ENCODE measurements around the gene DENND4A.
A peak's percentile ranks its signal among the peaks of the same experiment; 100 is the strongest.

Gene DENND4A

GRCh38 chr15:65610871-65611718 is 181.0 kb downstream of the DENND4A start, which contains the start of gene INTS14 (continued):
- TF ChIP-seq ZNF26 (tag by site-specific recombination; IDR thresholded peaks at IDR 0.05) (no peak), ZNF138 (tag by site-specific recombination; IDR thresholded peaks at IDR 0.05; ENCODE audit: borderline replicate concordance) (0 out of 2 replicates have a peak, but pooled peaks have one; percentile 58), PRDM4 (tag by site-specific recombination; IDR thresholded peaks at IDR 0.05) (peak; percentile 81), GLIS1 (tag by site-specific recombination; IDR thresholded peaks at IDR 0.05) (peak; percentile 60), ZNF426 (tag by site-specific recombination; IDR thresholded peaks at IDR 0.05) (no peak), ZBTB11 (tag by site-specific recombination; conservative IDR thresholded peaks at IDR 0.05; ENCODE audit: low read depth) (peak; percentile 100), TRIM28 (IDR thresholded peaks at IDR 0.05; ENCODE audit: borderline replicate concordance, low read length) (peak; percentile 89; the same call in 1 of the 2 replicates), ZBTB6 (tag by site-specific recombination; IDR thresholded peaks at IDR 0.05) (peak; percentile 70), ZNF626 (tag by site-specific recombination; IDR thresholded peaks at IDR 0.05) (no peak), PRDM6 (tag by site-specific recombination; IDR thresholded peaks at IDR 0.05) (peak; percentile 54; the same call in 1 of the 2 replicates), ZNF571 (tag by site-specific recombination; IDR thresholded peaks at IDR 0.05) (no peak), ZNF518A (tag by site-specific recombination; conservative IDR thresholded peaks at IDR 0.05; ENCODE audit: low read depth) (peak; percentile 91), KLF7 (tag by site-specific recombination; IDR thresholded peaks at IDR 0.05; ENCODE audit: borderline replicate concordance) (peak; percentile 94; the same call in 1 of the 2 replicates), SP3 (tag by site-specific recombination; IDR thresholded peaks at IDR 0.05) (peak; percentile 98), ZNF629 (tag by site-specific recombination; IDR thresholded peaks at IDR 0.05) (peak; percentile 94), ZSCAN30 (tag by site-specific recombination; IDR thresholded peaks at IDR 0.05) (peak; percentile 100), ZNF324 (tag by site-specific recombination; IDR thresholded peaks at IDR 0.05) (peak; percentile 100), ZBTB10 (tag by site-specific recombination; IDR thresholded peaks at IDR 0.05) (peak; percentile 99), ZNF830 (tag by site-specific recombination; IDR thresholded peaks at IDR 0.05; ENCODE audit: low read depth) (no peak)

All from HEK293 (cell line).